GM12878 (cell line): ENCODE measurements around the gene MEN1. TPM values are rescaled to one million over a fixed set of nuclear protein-coding genes. Genes with fewer than 3 reads are reported as not detected.

Experiments
- ATAC-seq: fragments of 200-7000 bp; cut with Tn5 transposase; 3 replicates; pipeline ENCODE4 v1.9.1; 2020; ENCODE audit warnings: mild to moderate bottlenecking, moderate library complexity
- BruUV-seq: library from RNA; stranded (reverse); fragments of 400-500 nt; replicated peaks from 2 replicates; lab custom pipeline; 2021; lab: Mats Ljungman, UMichigan
- CTCF ChIA-PET: fragments of 300-600 bp; sonication (Branson Sonifier 250); formaldehyde crosslinking; extraction: SDS; loops from one replicate; lab custom pipeline; 2021; ENCODE audit warnings: inconsistent platforms; lab: Yijun Ruan, JAX
- POLR2A ChIA-PET: fragments of 350-600 bp; formaldehyde crosslinking; extraction: SDS; loops from one replicate; lab custom pipeline; 2021; ENCODE audit warnings: inconsistent platforms; lab: Charles Lee
- RAD21 ChIA-PET: fragments of 300-600 bp; sonication (Branson Sonifier 250); formaldehyde crosslinking; loops from one replicate; lab custom pipeline; 2023; ENCODE audit warnings: antibody characterized with exemption; ENCODE audit not compliant: unreplicated experiment; lab: Charles Lee
- SMC1A ChIA-PET: fragments of 300-600 bp; sonication (Branson Sonifier 250); formaldehyde crosslinking; loops from one replicate; lab custom pipeline; 2023; ENCODE audit not compliant: unreplicated experiment, uncharacterized antibody; lab: Charles Lee
- DNase-seq: peaks from one replicate; pipeline ENCODE4 v3.0.0-alpha.2; 2011; ENCODE audit warnings: low read depth, low spot score
- FAIRE-seq: peaks from 3 replicates; lab custom pipeline; 2011; peaks lifted over from hg19 to GRCh38; lab: Jason Lieb, UNC
- H2AFZ ChIP-seq: 2 replicates; pipeline ENCODE4 v1.6.0; 2011; ENCODE audit warnings: low read depth, low read length, control low read depth; ENCODE audit not compliant: control insufficient read depth
- H3K27ac ChIP-seq: 2 replicates; pipeline ENCODE4 v1.5.1; 2011; ENCODE audit warnings: control low read depth; ENCODE audit not compliant: control insufficient read depth, insufficient read depth
- H3K27me3 ChIP-seq, 2 experiments: replicated peaks in 1 of 2; 2 replicates each; pipeline versions ENCODE4 v1.6.0 to v1.6.1; 2011; ENCODE audit warnings: low read length in 1 of 2; ENCODE audit not compliant: control insufficient read depth in 2 of 2, insufficient read depth in 2 of 2
- H3K36me3 ChIP-seq, 2 experiments: 2 replicates each; pipeline ENCODE4 v1.5.1; 2011; ENCODE audit warnings: low read length in 1 of 2; ENCODE audit not compliant: control insufficient read depth in 2 of 2, insufficient read depth in 2 of 2
- H3K4me1 ChIP-seq: 2 replicates; pipeline ENCODE4 v1.6.1; 2011; ENCODE audit warnings: mild to moderate bottlenecking, low read length, moderate library complexity, mixed read lengths; ENCODE audit not compliant: control insufficient read depth, insufficient read depth
- H3K4me2 ChIP-seq: 2 replicates; pipeline ENCODE4 v1.6.0; 2011; ENCODE audit warnings: control low read depth; ENCODE audit not compliant: control insufficient read depth, insufficient read depth
- H3K4me3 ChIP-seq: fragments of 200-600 bp; sonication (generic); 2 replicates; pipeline ENCODE4 v1.5.1; 2016
- H3K79me2 ChIP-seq: 2 replicates; pipeline ENCODE4 v1.6.0; 2011; ENCODE audit warnings: low read length; ENCODE audit not compliant: control insufficient read depth, insufficient read depth
- H3K9ac ChIP-seq: 2 replicates; pipeline ENCODE4 v1.8.0; 2011; ENCODE audit warnings: low read length, control low read depth, mixed read lengths; ENCODE audit not compliant: control insufficient read depth, insufficient read depth
- H3K9me3 ChIP-seq: replicated peaks from 3 replicates; pipeline ENCODE4 v1.5.1; 2011; ENCODE audit warnings: mild to moderate bottlenecking, low read length; ENCODE audit not compliant: control insufficient read depth, insufficient read depth
- H4K20me1 ChIP-seq: 2 replicates; pipeline ENCODE4 v1.6.0; 2011; ENCODE audit not compliant: control insufficient read depth, insufficient read depth
- BCL11A ChIP-seq: IDR thresholded peaks from 2 replicates; pipeline ENCODE4 v1.6.1; 2011; ENCODE audit warnings: low read depth, low read length
- GABPA ChIP-seq: IDR thresholded peaks from 2 replicates; pipeline ENCODE4 v1.6.1; 2014; ENCODE audit warnings: antibody characterized with exemption, low read depth, mild to moderate bottlenecking, inconsistent platforms
- HDGF ChIP-seq: fragments of 450-650 bp; IDR thresholded peaks from 2 replicates; pipeline ENCODE4 v1.6.1; 2016; ENCODE audit warnings: antibody characterized with exemption
- PAX5 ChIP-seq: IDR thresholded peaks from 2 replicates; pipeline ENCODE4 v1.6.1; 2011; ENCODE audit warnings: low read depth, low read length, borderline replicate concordance
- POLR2AphosphoS5 ChIP-seq: IDR thresholded peaks from 2 replicates; pipeline ENCODE4 v1.6.1; 2011; ENCODE audit warnings: mild to moderate bottlenecking, low read length, inconsistent platforms
- TCF12 ChIP-seq: IDR thresholded peaks from 2 replicates; pipeline ENCODE4 v1.6.1; 2011; ENCODE audit warnings: low read depth, mild to moderate bottlenecking, low read length
- TCF3 ChIP-seq: IDR thresholded peaks from 2 replicates; pipeline ENCODE4 v1.6.1; 2012; ENCODE audit warnings: low read depth, mild to moderate bottlenecking, low read length, borderline replicate concordance; ENCODE audit not compliant: insufficient read depth
- ZBED1 ChIP-seq: IDR thresholded peaks from 2 replicates; pipeline ENCODE4 v1.6.1; 2016; ENCODE audit warnings: borderline replicate concordance
- WGBS: methylation state at CpG from one replicate; pipeline ENCODE4 v1.1.6; 2016; ENCODE audit warnings: low lambda C conversion rate; ENCODE audit not compliant: insufficient replicate concordance, insufficient coverage; ENCODE audit errors: missing lambda C conversion rate; 5-methylcytosine and 5-hydroxymethylcytosine counted together
- in situ Hi-C: fragments of 300-500 bp; cut with MboI; formaldehyde crosslinking; loops from 9 replicates; pipeline ENCODE4 v1.14.3; 2018; ENCODE audit warnings: mixed read lengths
- intact Hi-C: fragments of 100-400 bp; cut with micrococcal nuclease; formaldehyde crosslinking; loops from one replicate; pipeline ENCODE4 v1.14.2; 2022; ENCODE audit not compliant: unreplicated experiment
- polyA plus RNA-seq, 11 experiments: library from polyadenylated mRNA; depleted of rRNA in 4 of 11; unstranded in 6 of 11; stranded (reverse) in 5 of 11; fragments of >200 nt; fragmentation: Nextera tagmentation in 4 of 11; fragmentation: Illumina TruSeq in 1 of 11; extraction: Ambion mirVana in 4 of 11; extraction: Trizol in 1 of 11; gene quantifications; 1 replicate in 1 of 11; 2 replicates in 10 of 11; pipeline versions ENCODE4 v1.2.1 to v1.2.3, GENCODE V29; 2011 to 2016; ENCODE audit warnings: inconsistent platforms in 2 of 11, missing spikeins in 2 of 11, low read depth in 1 of 11
- total RNA-seq, 4 experiments: library from RNA; depleted of rRNA in 3 of 4; stranded (reverse); fragments of >200 nt in 3 of 4; fragmentation: Illumina TruSeq in 1 of 4; extraction: Trizol in 1 of 4; gene quantifications; 2 replicates each; pipeline versions ENCODE4 v1.2.1 to v1.2.3, GENCODE V29; 2013 to 2021
- TF ChIP-seq, protein P1 (sequence below): fragments of 450-650 bp; IDR thresholded peaks from 2 replicates; pipeline ENCODE4 v1.6.1; 2017; ENCODE audit warnings: mild to moderate bottlenecking, moderate library complexity

The MEN1 gene
- total and polyA plus RNA-seq, 10 of the 15 experiments (the other 5 are each of a cell fraction or from before 2014, with no cell fraction given): 2.5 to 39.7 (median 20.7) TPM

DNA sequence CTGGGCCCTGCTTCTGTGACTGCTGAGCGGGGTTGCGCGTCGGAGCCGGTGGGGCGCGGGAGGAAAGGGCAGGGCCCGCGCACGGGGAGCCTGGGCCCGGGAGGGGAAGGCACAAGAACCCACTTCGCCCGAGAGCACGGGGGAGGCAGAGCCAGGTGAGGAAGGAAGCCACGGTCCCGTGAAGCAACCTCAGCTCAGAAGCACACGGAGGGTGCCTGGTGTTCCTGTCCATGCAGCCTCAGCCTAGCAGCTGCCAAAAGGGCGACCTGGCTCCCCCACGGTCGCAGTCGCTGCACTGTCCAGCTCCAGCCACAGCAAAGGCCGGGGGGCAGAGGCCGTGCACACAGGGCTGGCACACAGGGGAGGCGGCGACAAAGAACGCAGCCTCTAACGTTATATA lies 43.4 kb upstream of the MEN1 start:
- H3K36me3 ChIP-seq: peaks cover 20 to 49% of the 10 kb centered on the region in 2 experiments

More for the DNA sequence above, 43.4 kb upstream of the MEN1 start:
- WGBS: 31% methylated on average over 27 of the region's 27 CpGs
- peak overlapping the region; percentile 40 for H3K4me2 ChIP-seq
- no peak overlapping the region for H2AFZ ChIP-seq
- ChIA-PET CTCF (interaction anchor here (0.7 to 28.8 kb wide), 3 partner anchors 10 to 68 kb away, joined by 3 to 1208 read pairs (median 374); partner anchors contain the start of gene EHD1), RAD21 (interaction anchor here (1.1 to 12.9 kb wide), 5 partner anchors 11 to 46 kb away, joined by 3 to 316 read pairs (median 6); partner anchors contain the start of gene EHD1), SMC1A (interaction anchor here (1.0 to 12.7 kb wide), 5 partner anchors 10 to 40 kb away, joined by 3 to 306 read pairs (median 6); partner anchors contain the start of gene EHD1), POLR2A (interaction anchor here (1.1 to 24.3 kb wide), 7 partner anchors 10 to 409 kb away, joined by 3 to 620 read pairs (median 4); partner anchors contain the start of genes EHD1 and SF1)
- peaks cover 96% of the 10 kb centered on the region for H3K4me1 ChIP-seq
- FAIRE-seq (no peak), DNase-seq (no peak), ATAC-seq (no peak)
- no peaks in the 10 kb centered on the region for H3K9me3 ChIP-seq
- H3K4me3 ChIP-seq: peak overlapping the region; percentile 21; the same call in 1 of the 2 replicates
- no peaks in the 10 kb centered on the region for H4K20me1 ChIP-seq
- BruUV-seq: no TSS peak
- in situ Hi-C loops: no loop called here
- peak overlapping the region; percentile 47 for H3K9ac ChIP-seq
- H3K79me2 ChIP-seq: peaks cover 36% of the 10 kb centered on the region
- TF ChIP-seq ZBED1 (no peak), HDGF (peak; percentile 13; the same call in 1 of the 2 replicates), BCL11A (no peak), PAX5 (0 out of 2 replicates have a peak, but pooled peaks have one; percentile 15), TCF12 (0 out of 2 replicates have a peak, but pooled peaks have one; percentile 19), GABPA (no peak), POLR2AphosphoS5 (peak; percentile 27; the same call in 1 of the 2 replicates), TCF3 (0 out of 2 replicates have a peak, but pooled peaks have one; percentile 20)
- TF ChIP-seq, protein P1, sequence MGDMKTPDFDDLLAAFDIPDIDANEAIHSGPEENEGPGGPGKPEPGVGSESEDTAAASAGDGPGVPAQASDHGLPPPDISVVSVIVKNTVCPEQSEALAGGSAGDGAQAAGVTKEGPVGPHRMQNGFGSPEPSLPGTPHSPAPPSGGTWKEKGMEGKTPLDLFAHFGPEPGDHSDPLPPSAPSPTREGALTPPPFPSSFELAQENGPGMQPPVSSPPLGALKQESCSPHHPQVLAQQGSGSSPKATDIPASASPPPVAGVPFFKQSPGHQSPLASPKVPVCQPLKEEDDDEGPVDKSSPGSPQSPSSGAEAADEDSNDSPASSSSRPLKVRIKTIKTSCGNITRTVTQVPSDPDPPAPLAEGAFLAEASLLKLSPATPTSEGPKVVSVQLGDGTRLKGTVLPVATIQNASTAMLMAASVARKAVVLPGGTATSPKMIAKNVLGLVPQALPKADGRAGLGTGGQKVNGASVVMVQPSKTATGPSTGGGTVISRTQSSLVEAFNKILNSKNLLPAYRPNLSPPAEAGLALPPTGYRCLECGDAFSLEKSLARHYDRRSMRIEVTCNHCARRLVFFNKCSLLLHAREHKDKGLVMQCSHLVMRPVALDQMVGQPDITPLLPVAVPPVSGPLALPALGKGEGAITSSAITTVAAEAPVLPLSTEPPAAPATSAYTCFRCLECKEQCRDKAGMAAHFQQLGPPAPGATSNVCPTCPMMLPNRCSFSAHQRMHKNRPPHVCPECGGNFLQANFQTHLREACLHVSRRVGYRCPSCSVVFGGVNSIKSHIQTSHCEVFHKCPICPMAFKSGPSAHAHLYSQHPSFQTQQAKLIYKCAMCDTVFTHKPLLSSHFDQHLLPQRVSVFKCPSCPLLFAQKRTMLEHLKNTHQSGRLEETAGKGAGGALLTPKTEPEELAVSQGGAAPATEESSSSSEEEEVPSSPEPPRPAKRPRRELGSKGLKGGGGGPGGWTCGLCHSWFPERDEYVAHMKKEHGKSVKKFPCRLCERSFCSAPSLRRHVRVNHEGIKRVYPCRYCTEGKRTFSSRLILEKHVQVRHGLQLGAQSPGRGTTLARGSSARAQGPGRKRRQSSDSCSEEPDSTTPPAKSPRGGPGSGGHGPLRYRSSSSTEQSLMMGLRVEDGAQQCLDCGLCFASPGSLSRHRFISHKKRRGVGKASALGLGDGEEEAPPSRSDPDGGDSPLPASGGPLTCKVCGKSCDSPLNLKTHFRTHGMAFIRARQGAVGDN: peak; percentile 51; the same call in 1 of the 2 replicates
- H3K27ac ChIP-seq: peak overlapping the region; percentile 97
- intact Hi-C loops: no loop called here
- H3K27me3 ChIP-seq: no peaks in the 10 kb centered on the region
